K562 (cell line): ENCODE results near the gene HSD11B2. TPM values are rescaled to one million over a fixed set of nuclear protein-coding genes. Genes with fewer than 3 reads are reported as not detected.

Source experiments
- ATAC-seq: fragments of 200-7000 bp; cut with Tn5 transposase; 3 replicates; pipeline ENCODE4 v1.9.1; 2020; ENCODE audit warnings: moderate library complexity
- BruUV-seq: library from RNA; stranded (reverse); fragments of 400-500 nt; replicated peaks from 2 replicates; lab custom pipeline; 2021; lab: Mats Ljungman, UMichigan
- CTCF ChIA-PET: fragments of 300-600 bp; formaldehyde crosslinking; extraction: SDS; loops from one replicate; lab custom pipeline; 2021; ENCODE audit warnings: low intra/inter-chr PET ratio; lab: Yijun Ruan, JAX
- POLR2A ChIA-PET: fragments of 300-600, 350-650 bp; sonication (Branson Sonifier 250); formaldehyde crosslinking; extraction: SDS; loops from one replicate; lab custom pipeline; 2021; ENCODE audit warnings: antibody characterized with exemption, inconsistent platforms; lab: Yijun Ruan, JAX
- DNase-seq, 4 experiments: peaks; one replicate each; pipeline versions ENCODE4 v3.0.0 to v3.0.0-alpha.2; 2011 to 2018; ENCODE audit warnings: low spot score in 3 of 4, mixed read lengths in 3 of 4; ENCODE audit errors: extremely low read depth in 1 of 4
- FAIRE-seq: peaks from 2 replicates; lab custom pipeline; 2011; peaks lifted over from hg19 to GRCh38; lab: Jason Lieb, UNC
- H2AFZ ChIP-seq: 2 replicates; pipeline ENCODE4 v1.6.0; 2011; ENCODE audit warnings: low read depth, low read length, control low read depth, inconsistent platforms
- H3K27ac ChIP-seq: fragments of 200-600 bp; 3 replicates; pipeline ENCODE4 v1.8.0; 2011; ENCODE audit warnings: low read depth, mild to moderate bottlenecking, control low read depth, inconsistent platforms, low read length, moderate library complexity, mixed read lengths; ENCODE audit errors: extremely low read depth
- H3K27me3 ChIP-seq, 2 experiments: fragments of 300-600 bp in 1 of 2; 2 replicates in 1 of 2; 3 replicates in 1 of 2; pipeline versions ENCODE4 v1.6.0 to v1.8.0; 2011; ENCODE audit warnings: inconsistent platforms in 2 of 2, low read length in 2 of 2, mild to moderate bottlenecking in 1 of 2, mixed read lengths in 1 of 2, moderate library complexity in 1 of 2; ENCODE audit not compliant: control insufficient read depth in 2 of 2, insufficient read depth in 2 of 2
- H3K36me3 ChIP-seq: fragments of 300-600 bp; 3 replicates; pipeline ENCODE4 v1.8.0; 2011; ENCODE audit warnings: mild to moderate bottlenecking, low read length, inconsistent platforms; ENCODE audit not compliant: control insufficient read depth, insufficient read depth
- H3K4me1 ChIP-seq, 2 experiments: fragments of 200-600 bp in 1 of 2; replicated peaks in 1 of 2; 2 replicates in 1 of 2; 3 replicates in 1 of 2; pipeline versions ENCODE4 v1.5.1 to v1.8.0; 2011; ENCODE audit warnings: inconsistent platforms in 2 of 2, low read length in 2 of 2, mild to moderate bottlenecking in 1 of 2, mixed read lengths in 1 of 2, moderate library complexity in 1 of 2; ENCODE audit not compliant: control insufficient read depth in 2 of 2, insufficient read depth in 2 of 2
- H3K4me2 ChIP-seq: 2 replicates; pipeline ENCODE4 v1.6.1; 2011; ENCODE audit warnings: low read length, control low read depth, inconsistent platforms, mixed read lengths; ENCODE audit not compliant: insufficient read depth
- H3K4me3 ChIP-seq: fragments of 200-600 bp; sonication (generic), shearing (Covaris generic); 2 replicates; pipeline ENCODE4 v1.5.1; 2016; ENCODE audit warnings: control low read depth, inconsistent platforms
- H3K79me2 ChIP-seq: fragments of 200-600 bp; 3 replicates; pipeline ENCODE4 v1.8.0; 2011; ENCODE audit warnings: low read length, inconsistent platforms; ENCODE audit not compliant: control insufficient read depth, insufficient read depth
- H3K9ac ChIP-seq, 2 experiments: 2 replicates each; pipeline versions ENCODE4 v1.6.0 to v1.6.1; 2011; ENCODE audit warnings: low read depth in 2 of 2, low read length in 2 of 2, control low read depth in 1 of 2, inconsistent platforms in 1 of 2, mild to moderate bottlenecking in 1 of 2, mixed read lengths in 1 of 2; ENCODE audit not compliant: insufficient read depth in 1 of 2
- H3K9me1 ChIP-seq: one replicate; pipeline ENCODE4 v1.6.0; 2011; ENCODE audit warnings: inconsistent platforms, mild to moderate bottlenecking, low read length, moderate library complexity; ENCODE audit not compliant: control insufficient read depth, insufficient read depth
- H3K9me3 ChIP-seq: replicated peaks from 2 replicates; pipeline ENCODE4 v1.5.1; 2011; ENCODE audit warnings: low read depth, low read length, inconsistent platforms; ENCODE audit not compliant: control insufficient read depth, insufficient read depth
- H4K20me1 ChIP-seq: replicated peaks from 2 replicates; pipeline ENCODE4 v1.6.1; 2011; ENCODE audit warnings: low read length, inconsistent platforms, mixed read lengths; ENCODE audit not compliant: control insufficient read depth, insufficient read depth
- DLX4 ChIP-seq: fragments of 250-450 bp; sonication (Bioruptor Pico); IDR thresholded peaks from 2 replicates; pipeline ENCODE4 v1.6.1; 2021; ENCODE audit warnings: mild to moderate bottlenecking
- HNRNPK ChIP-seq: fragments of 200-400 bp; formaldehyde crosslinking; IDR thresholded peaks from one replicate; pipeline ENCODE4 v1.6.1; 2018; ENCODE audit warnings: mild to moderate bottlenecking, low read depth, low read length; ENCODE audit not compliant: poor library complexity, severe bottlenecking
- MCM5 ChIP-seq: fragments of 450-650 bp; IDR thresholded peaks from 2 replicates; pipeline ENCODE4 v1.6.1; 2016; ENCODE audit warnings: low read depth
- PBX2 ChIP-seq, 2 experiments: IDR thresholded peaks in 1 of 2; conservative IDR thresholded peaks in 1 of 2; 2 replicates each; pipeline ENCODE4 v1.6.1; 2016; ENCODE audit warnings: low read depth in 2 of 2, mild to moderate bottlenecking in 1 of 2, missing compliant biosample characterization in 1 of 2, missing genetic modification characterization in 1 of 2, moderate library complexity in 1 of 2
- RUNX1 ChIP-seq: sonication (generic); IDR thresholded peaks from 2 replicates; pipeline ENCODE4 v1.6.1; 2016; ENCODE audit warnings: antibody characterized with exemption, low read depth
- ZKSCAN3 ChIP-seq: fragments of 250-450 bp; sonication (Bioruptor Pico); IDR thresholded peaks from 2 replicates; pipeline ENCODE4 v1.4.0; 2020
- ZNF277 ChIP-seq: fragments of 250-450 bp; sonication (Bioruptor Pico); IDR thresholded peaks from 2 replicates; pipeline ENCODE4 v1.8.0; 2022; ENCODE audit warnings: inconsistent platforms, mild to moderate bottlenecking, moderate library complexity, borderline replicate concordance
- WGBS: fragments of 100-300 bp; shearing (Covaris generic); methylation state at CpG from one replicate; pipeline ENCODE4 v1.1.6; 2016; ENCODE audit warnings: low coverage, mixed read lengths; ENCODE audit not compliant: insufficient coverage; ENCODE audit errors: missing lambda C conversion rate; 5-methylcytosine and 5-hydroxymethylcytosine counted together
- in situ Hi-C: fragments of 300-500 bp; cut with MboI; formaldehyde crosslinking; loops from 4 replicates; pipeline ENCODE4 v1.15.0; 2018; ENCODE audit warnings: inconsistent platforms, mixed read lengths
- intact Hi-C: fragments of 100-400 bp; cut with micrococcal nuclease; formaldehyde crosslinking; loops from 2 replicates; pipeline ENCODE4 v1.14.2; 2022
- polyA plus RNA-seq, 8 experiments: library from polyadenylated mRNA; depleted of rRNA in 4 of 8; stranded (reverse) in 5 of 8; unstranded in 3 of 8; fragments of >200 nt; fragmentation: Nextera tagmentation in 2 of 8; fragmentation: Illumina TruSeq in 1 of 8; extraction: Ambion mirVana in 2 of 8; extraction: Trizol in 1 of 8; gene quantifications; 2 replicates each; pipeline versions ENCODE4 v1.2.1 to v1.2.3, GENCODE V29; 2011 to 2014; ENCODE audit warnings: inconsistent platforms in 1 of 8, missing spikeins in 1 of 8
- total RNA-seq, 7 experiments: library from RNA; depleted of rRNA in 6 of 7; stranded (reverse); fragments of >200 nt in 6 of 7; fragmentation: Illumina TruSeq in 2 of 7; extraction: Trizol in 2 of 7; gene quantifications; 2 replicates each; pipeline versions ENCODE4 v1.2.1 to v1.2.3, GENCODE V29; 2011 to 2021; ENCODE audit warnings: low replicate concordance in 1 of 7

The HSD11B2 gene
- total and polyA plus RNA-seq, 9 of the 15 experiments (the other 6 are each of a cell fraction or from before 2014, with no cell fraction given), result 0.08 to 2.0 (median 0.79) TPM

GRCh38 chr16:67384778-67385510 is 46.0 kb upstream of the HSD11B2 start:
- Histone ChIP-seq H3K9me3 (no peaks in the 10 kb centered on the region), H2AFZ (no peak overlapping the region), H3K9me1 (no peaks in the 10 kb centered on the region), H4K20me1 (no peaks in the 10 kb centered on the region; the same call in 1 of the 2 replicates), H3K4me3 (no peak overlapping the region), H3K4me2 (no peak overlapping the region), H3K27ac (no peak overlapping the region), H3K27me3 (peaks cover 28 to 61% of the 10 kb centered on the region in 2 experiments), H3K4me1 (peaks cover 0 to 3% of the 10 kb centered on the region in 2 experiments; a peak in 1 of 5 replicates), H3K36me3 (no peaks in the 10 kb centered on the region), H3K9ac (no peak overlapping the region), H3K79me2 (no peaks in the 10 kb centered on the region)
- POLR2A ChIA-PET, result no interaction called here
- ATAC-seq, result no peak
- no peak for DNase-seq
- no peak for FAIRE-seq
- in situ Hi-C loops (no loop called here), intact Hi-C loops (no loop called here)
- no TSS peak for BruUV-seq
- CTCF ChIA-PET, result no interaction called here
- WGBS, result 1% methylated on average over 8 of the region's 8 CpGs
- TF ChIP-seq RUNX1, result no peak
- no peak for TF ChIP-seq DLX4 (CRISPR knock-in tag)
- no peak for TF ChIP-seq MCM5
- no peak for TF ChIP-seq ZNF277 (CRISPR knock-in tag)
- TF ChIP-seq PBX2 (CRISPR knock-in tag; IDR thresholded peaks at IDR 0.05; ENCODE audit: low read depth), result no peak
- no peak for TF ChIP-seq PBX2 (tag; conservative IDR thresholded peaks at IDR 0.05; ENCODE audit: low read depth)
- TF ChIP-seq ZKSCAN3, result no peak
- TF ChIP-seq HNRNPK, result no peak
